PC-3 (cell line): ENCODE measurements around the gene BRIP1.

Source experiments
- CTCF ChIP-seq: fragments of 300-600 bp; sonication (generic); conservative IDR thresholded peaks from 2 replicates; pipeline ENCODE4 v1.5.1; 2017; ENCODE audit warnings: antibody characterized with exemption, low read depth, mild to moderate bottlenecking, low read length
- EZH2 ChIP-seq: fragments of 300-600 bp; sonication (generic); IDR thresholded peaks from one replicate; pipeline ENCODE4 v1.6.1; 2017; ENCODE audit warnings: antibody characterized with exemption, mild to moderate bottlenecking, low read length; ENCODE audit not compliant: unreplicated experiment
- EZH2phosphoT487 ChIP-seq: fragments of 300-600 bp; sonication (generic); IDR thresholded peaks from 2 replicates; pipeline ENCODE4 v1.6.1; 2018; ENCODE audit warnings: mild to moderate bottlenecking, antibody characterized with exemption, low read length, borderline replicate concordance

- no peak for TF ChIP-seq CTCF
- TF ChIP-seq EZH2phosphoT487, result no peak
- TF ChIP-seq EZH2, result no peak
Observed at GRCh38 chr17:61694095-61694494, 169.2 kb downstream of the BRIP1 start.
